AG09309 (cell line): Measurements from ENCODE around the gene CAMK2D.

Experiments used
- DNase-seq: peaks from one replicate; pipeline ENCODE4 v3.0.0-alpha.2; 2010; ENCODE audit warnings: low read depth
- H3K4me3 ChIP-seq: 2 replicates; pipeline ENCODE4 v1.5.1; 2011; ENCODE audit warnings: mild to moderate bottlenecking, low read depth, low read length, moderate library complexity; ENCODE audit not compliant: control insufficient read depth
- CTCF ChIP-seq: IDR thresholded peaks from 2 replicates; pipeline ENCODE4 v1.5.1; 2011; ENCODE audit warnings: mild to moderate bottlenecking, low read depth, low read length, inconsistent platforms; ENCODE audit not compliant: insufficient read depth, control insufficient read depth; ENCODE audit errors: missing control alignments

CAMK2D gene

DNA sequence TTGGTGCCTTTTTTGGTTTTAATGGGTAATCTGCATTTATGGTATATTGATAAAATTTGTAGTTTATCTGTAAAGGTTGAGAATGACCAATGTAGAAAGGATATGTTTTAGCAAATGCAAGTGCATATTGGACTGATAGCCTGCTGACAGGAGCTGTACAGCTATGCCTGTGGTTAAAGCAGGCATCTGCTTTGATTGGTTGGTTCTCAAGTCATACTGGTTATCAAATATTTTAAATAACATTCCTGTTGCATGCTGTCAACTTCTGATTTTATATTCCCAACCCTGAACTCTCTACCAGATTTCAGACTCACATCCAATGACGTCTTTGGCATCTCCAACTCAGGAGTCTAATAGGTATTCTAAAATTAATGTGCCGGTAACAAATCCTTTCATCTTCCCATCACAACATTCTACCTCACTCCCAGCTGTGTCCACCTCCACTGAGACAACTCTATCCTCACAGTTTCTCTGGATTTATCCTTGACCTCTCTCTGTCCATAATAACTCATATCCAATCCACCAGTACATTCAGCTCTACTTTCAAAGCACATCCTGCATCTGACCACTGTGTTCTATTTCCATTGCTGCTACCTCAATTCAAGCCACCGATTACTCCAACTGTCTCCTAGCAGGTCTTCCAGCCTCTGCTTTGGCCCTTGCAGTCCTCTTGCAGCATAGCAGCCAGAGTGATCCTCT is 125.7 kb downstream of the CAMK2D start:
- no peak overlapping the region for H3K4me3 ChIP-seq
- peak; percentile 23 for DNase-seq
- TF ChIP-seq CTCF: no peak

DNA sequence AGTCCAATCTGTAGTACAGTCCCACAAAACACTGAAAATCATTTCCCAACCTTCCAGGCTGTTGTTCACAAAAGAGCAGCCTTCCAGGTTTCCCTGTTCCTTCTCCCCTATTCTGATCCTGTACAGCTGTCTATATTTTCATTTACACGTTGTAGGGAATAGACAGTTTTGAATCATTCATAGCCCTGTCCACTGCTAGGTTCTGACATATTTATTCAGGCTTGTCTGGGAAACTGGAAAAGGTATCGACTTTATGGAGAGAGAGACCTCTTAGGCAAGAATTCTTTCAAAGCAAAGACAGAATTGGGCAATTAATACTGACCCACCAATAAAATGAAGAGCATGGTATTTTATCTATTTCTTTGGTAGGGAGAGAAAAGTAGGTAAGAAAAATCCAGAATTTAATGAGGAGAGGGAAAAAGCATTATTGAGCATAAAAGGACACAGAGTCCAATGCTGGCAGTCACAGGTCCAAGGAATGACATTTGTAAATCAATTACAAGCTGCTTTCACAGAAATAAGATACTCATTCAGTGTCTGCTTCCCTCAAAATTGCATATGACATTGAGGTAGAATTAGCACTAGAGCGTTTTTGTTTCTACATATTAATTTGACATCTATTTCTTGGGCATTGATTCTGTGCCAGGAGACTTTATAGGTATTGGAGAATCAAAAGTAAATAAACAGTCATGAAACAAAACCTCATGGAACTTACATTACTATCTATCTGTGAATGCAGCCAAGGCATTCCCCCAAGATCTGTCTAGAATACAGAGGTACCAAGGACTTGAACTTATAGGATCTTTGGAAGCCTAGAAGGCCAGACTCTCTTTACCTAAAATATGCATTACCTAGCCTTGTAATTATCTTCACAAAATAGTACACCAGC is 127.2 kb downstream of the CAMK2D start:
- H3K4me3 ChIP-seq: no peak overlapping the region
- TF ChIP-seq CTCF: no peak
- no peak for DNase-seq

GRCh38 chr4:113633467-113633866 is 128.1 kb downstream of the CAMK2D start:
- no peak for TF ChIP-seq CTCF
- no peak overlapping the region for H3K4me3 ChIP-seq
- no peak for DNase-seq

- DNase-seq: no peak
- TF ChIP-seq CTCF: no peak
- H3K4me3 ChIP-seq: no peak overlapping the region
These were observed 132.8 kb downstream of the CAMK2D start for GRCh38 chr4:113628711-113629110.

GRCh38 chr4:113627321-113627720 is 134.2 kb downstream of the CAMK2D start:
- no peak overlapping the region for H3K4me3 ChIP-seq
- no peak for TF ChIP-seq CTCF
- DNase-seq: no peak

DNA sequence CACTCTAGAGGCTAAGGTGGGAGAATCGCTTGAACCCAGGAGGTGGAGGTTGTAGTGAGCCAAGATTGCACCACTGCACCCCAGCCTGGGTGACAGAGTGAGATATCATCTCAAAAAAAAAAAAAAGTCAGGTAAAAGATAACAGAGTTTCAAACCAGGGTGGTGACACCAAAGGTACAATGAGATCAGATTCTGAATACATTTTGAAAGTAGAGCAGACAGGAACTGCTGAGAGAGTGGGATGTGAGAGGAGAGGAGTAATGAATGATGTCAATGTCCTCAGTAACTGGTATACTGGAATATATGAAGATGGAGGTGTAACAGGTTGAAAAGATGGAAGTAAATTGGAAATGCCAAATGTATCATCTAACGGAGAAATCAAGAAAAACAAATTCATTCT is 135.6 kb downstream of the CAMK2D start:
- DNase-seq: no peak
- no peak for TF ChIP-seq CTCF
- no peak overlapping the region for H3K4me3 ChIP-seq
